Thyroid gland (tissue), 4 donors: ENCODE data around the gene CCDC92.

Experiments
- POLR2A ChIP-seq, 2 donors: fragments of 450-650 bp; IDR thresholded peaks; one replicate each; pipeline ENCODE4 v1.6.1; 2017; ENCODE audit warnings: antibody characterized with exemption in 2 of 2, mild to moderate bottlenecking in 2 of 2, moderate library complexity in 1 of 2
- TF ChIP-seq, protein P1 (sequence below), 6 experiments: fragments of 200-600 bp in 3 of 6; fragments of 450-650 bp in 3 of 6; sonication (generic) in 3 of 6; IDR thresholded peaks; one replicate each; pipeline ENCODE4 v1.5.1; 2016 to 2019; ENCODE audit warnings: antibody characterized with exemption in 6 of 6, mild to moderate bottlenecking in 2 of 6, inconsistent platforms in 1 of 6, moderate library complexity in 1 of 6

DNA sequence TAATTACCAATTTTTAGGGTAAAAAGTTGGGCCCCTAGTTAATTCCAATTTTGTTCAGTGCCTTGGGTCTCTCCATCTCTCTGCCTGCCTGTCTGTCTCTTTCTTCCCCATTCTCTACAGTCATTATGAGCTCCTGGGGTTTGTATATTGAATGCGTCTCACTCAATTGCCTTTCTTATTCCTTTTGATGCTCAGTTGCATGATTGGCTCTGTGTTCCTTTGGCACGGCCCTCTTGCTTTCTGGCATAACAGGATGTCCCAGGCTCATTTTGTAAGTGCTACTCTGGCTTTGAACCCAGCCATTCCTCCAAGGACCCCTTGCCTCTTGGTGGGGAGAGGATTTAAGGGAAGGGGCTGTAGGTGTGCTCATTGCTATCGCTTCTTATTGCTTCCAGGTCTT, 36.0 kb upstream of the CCDC92 start:
- TF ChIP-seq, protein P1, sequence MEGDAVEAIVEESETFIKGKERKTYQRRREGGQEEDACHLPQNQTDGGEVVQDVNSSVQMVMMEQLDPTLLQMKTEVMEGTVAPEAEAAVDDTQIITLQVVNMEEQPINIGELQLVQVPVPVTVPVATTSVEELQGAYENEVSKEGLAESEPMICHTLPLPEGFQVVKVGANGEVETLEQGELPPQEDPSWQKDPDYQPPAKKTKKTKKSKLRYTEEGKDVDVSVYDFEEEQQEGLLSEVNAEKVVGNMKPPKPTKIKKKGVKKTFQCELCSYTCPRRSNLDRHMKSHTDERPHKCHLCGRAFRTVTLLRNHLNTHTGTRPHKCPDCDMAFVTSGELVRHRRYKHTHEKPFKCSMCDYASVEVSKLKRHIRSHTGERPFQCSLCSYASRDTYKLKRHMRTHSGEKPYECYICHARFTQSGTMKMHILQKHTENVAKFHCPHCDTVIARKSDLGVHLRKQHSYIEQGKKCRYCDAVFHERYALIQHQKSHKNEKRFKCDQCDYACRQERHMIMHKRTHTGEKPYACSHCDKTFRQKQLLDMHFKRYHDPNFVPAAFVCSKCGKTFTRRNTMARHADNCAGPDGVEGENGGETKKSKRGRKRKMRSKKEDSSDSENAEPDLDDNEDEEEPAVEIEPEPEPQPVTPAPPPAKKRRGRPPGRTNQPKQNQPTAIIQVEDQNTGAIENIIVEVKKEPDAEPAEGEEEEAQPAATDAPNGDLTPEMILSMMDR (IDR thresholded peaks at IDR 0.05) = no peak
- TF ChIP-seq POLR2A (IDR thresholded peaks at IDR 0.05) = no peak
